ENCODE measurements around the gene CABCOCO1. TPM values are rescaled to one million over a fixed set of nuclear protein-coding genes. Genes with fewer than 3 reads are reported as not detected.

Gene CABCOCO1
- polyA plus RNA-seq, 1 experiment: 1.1 TPM

DNA sequence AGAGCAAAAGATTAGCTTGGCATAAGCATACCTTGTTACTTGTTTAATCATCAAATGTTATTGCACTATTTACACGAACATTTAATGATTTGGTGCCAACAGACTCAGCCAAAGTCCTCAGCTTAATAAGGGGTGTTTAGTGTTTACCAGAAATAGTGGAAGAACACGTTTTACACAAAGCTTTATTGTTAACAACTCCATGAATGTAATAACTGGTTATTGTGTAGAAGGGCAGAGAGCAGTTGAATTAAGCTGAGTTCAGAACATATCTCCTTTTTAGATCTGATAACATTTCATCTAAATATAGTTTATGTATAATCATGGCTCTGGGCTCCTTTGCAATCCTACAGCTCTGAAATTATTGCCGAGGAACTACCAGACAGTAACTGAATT is 99.1 kb downstream of the CABCOCO1 start:
- no peak for DNase-seq (ENCODE audit: low read depth, low spot score)
- POLR2A ChIA-PET: no interaction called here

GRCh38 chr10:61763778-61764177 is 101.0 kb downstream of the CABCOCO1 start:
- H3K27ac ChIP-seq (ENCODE audit: low read depth, low read length): no peak overlapping the region
- no peak for DNase-seq (ENCODE audit: low read depth, low spot score)
- POLR2A ChIA-PET: no interaction called here
- CTCF ChIA-PET: interaction anchor here (1.0 kb wide), 1 partner anchor 133 kb away, joined by 3 read pairs; no protein-coding TSS in a partner anchor
- TF ChIP-seq CTCF (IDR thresholded peaks at IDR 0.05; ENCODE audit: low read depth, low read length): no peak
- no peak overlapping the region for H3K4me3 ChIP-seq (ENCODE audit: low read depth, low read length)
- no peaks in the 10 kb centered on the region for H3K27me3 ChIP-seq (ENCODE audit: control insufficient read depth, insufficient read depth, low read length)
- H3K9me3 ChIP-seq (ENCODE audit: control insufficient read depth, insufficient read depth, low read length): no peaks in the 10 kb centered on the region

More for the DNA sequence above, 99.1 kb downstream of the CABCOCO1 start:
- Histone ChIP-seq H3K4me3 (ENCODE audit: low read depth, low read length) (no peak overlapping the region), H3K27ac (ENCODE audit: low read depth, low read length) (no peak overlapping the region), H3K27me3 (ENCODE audit: control insufficient read depth, insufficient read depth, low read length) (no peaks in the 10 kb centered on the region), H3K9me3 (ENCODE audit: control insufficient read depth, insufficient read depth, low read length) (no peaks in the 10 kb centered on the region)
- no peak for TF ChIP-seq CTCF (IDR thresholded peaks at IDR 0.05; ENCODE audit: low read depth, low read length)
- CTCF ChIA-PET: interaction anchor here (1.9 kb wide), 1 partner anchor 11 kb away, joined by 8 read pairs; no protein-coding TSS in a partner anchor

DNA sequence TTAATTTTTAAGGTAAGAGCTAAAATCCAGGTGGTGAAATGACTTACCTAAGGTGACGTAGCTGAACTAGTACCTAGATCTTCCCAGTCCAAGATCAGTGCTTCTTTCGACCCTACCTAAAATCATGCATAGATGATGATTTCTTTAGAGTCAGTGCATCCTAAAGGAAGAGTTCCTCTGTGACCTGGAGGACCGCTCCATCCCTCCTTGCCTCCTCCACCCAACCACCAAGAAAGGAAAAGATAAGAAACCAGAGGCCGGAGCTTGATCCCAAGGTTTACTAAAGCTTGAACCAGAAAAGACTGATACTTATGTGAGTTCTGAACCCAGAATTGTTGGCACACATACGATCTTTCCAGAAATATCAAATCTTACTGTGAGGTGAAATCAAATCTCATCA is 101.8 kb downstream of the CABCOCO1 start:
- ChIA-PET POLR2A (no interaction called here), CTCF (interaction anchor here (1.0 kb wide), 1 partner anchor 132 kb away, joined by 3 read pairs; no protein-coding TSS in a partner anchor)

DNA sequence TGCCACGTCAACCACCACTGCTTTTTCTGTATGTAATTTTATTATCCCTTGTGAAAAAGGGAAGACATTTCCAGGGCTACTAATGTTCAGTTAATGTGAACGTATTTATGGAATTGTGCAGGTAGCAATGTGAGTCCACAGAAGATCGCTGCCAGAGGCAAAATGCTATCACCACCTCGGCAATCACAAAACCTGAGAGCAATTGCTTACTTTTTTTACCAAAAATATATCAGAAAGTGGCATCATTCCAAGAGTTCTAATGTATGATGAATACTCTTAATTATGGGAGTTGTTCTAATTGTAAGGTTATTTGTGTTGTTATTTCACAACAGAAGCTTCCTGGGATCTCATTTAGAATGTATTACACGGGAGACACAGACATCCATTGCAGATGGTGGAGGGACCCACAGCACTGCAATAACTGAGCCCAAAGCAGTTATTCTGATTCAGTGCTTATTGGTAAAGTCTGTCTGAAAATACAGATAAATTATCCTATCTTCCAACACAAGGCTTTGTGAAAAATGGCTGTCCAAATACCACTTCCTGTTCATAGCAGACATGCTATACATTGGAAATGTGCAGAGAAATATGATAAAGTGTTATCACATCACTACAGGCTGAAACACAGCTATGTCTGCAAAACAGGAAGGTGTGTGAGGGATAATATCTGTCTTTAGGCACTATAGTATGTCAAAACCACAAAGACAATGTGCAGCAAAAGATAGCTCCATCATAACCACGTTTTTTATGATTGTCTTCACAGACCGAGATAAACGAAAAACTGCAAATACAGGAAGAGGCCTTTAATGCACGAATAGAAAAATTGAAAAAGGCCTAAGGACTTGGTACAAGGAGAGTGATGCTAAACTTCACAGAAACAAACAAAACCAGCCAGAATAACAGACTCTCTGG is 102.7 kb downstream of the CABCOCO1 start:
- H3K9me3 ChIP-seq (ENCODE audit: control insufficient read depth, insufficient read depth, low read length): no peaks in the 10 kb centered on the region
- POLR2A ChIA-PET: no interaction called here
- H3K4me3 ChIP-seq (ENCODE audit: low read depth, low read length): no peak overlapping the region
- DNase-seq (ENCODE audit: low read depth, low spot score): no peak
- TF ChIP-seq CTCF (IDR thresholded peaks at IDR 0.05; ENCODE audit: low read depth, low read length): no peak
- no peaks in the 10 kb centered on the region for H3K27me3 ChIP-seq (ENCODE audit: control insufficient read depth, insufficient read depth, low read length)
- CTCF ChIA-PET: no interaction called here
- no peak overlapping the region for H3K27ac ChIP-seq (ENCODE audit: low read depth, low read length)

More for the DNA sequence above, 101.8 kb downstream of the CABCOCO1 start:
- H3K4me3 ChIP-seq (ENCODE audit: low read depth, low read length): no peak overlapping the region
- no peak overlapping the region for H3K27ac ChIP-seq (ENCODE audit: low read depth, low read length)
- DNase-seq (ENCODE audit: low read depth, low spot score): no peak
- TF ChIP-seq CTCF (IDR thresholded peaks at IDR 0.05; ENCODE audit: low read depth, low read length): no peak
- no peaks in the 10 kb centered on the region for H3K9me3 ChIP-seq (ENCODE audit: control insufficient read depth, insufficient read depth, low read length)
- H3K27me3 ChIP-seq (ENCODE audit: control insufficient read depth, insufficient read depth, low read length): no peaks in the 10 kb centered on the region

GRCh38 chr10:61766927-61767326 is 104.2 kb downstream of the CABCOCO1 start:
- CTCF ChIA-PET: no interaction called here

More at GRCh38 chr10:61766927-61767326, 104.2 kb downstream of the CABCOCO1 start:
- H3K9me3 ChIP-seq (ENCODE audit: control insufficient read depth, insufficient read depth, low read length): no peaks in the 10 kb centered on the region
- POLR2A ChIA-PET: no interaction called here
- no peaks in the 10 kb centered on the region for H3K27me3 ChIP-seq (ENCODE audit: control insufficient read depth, insufficient read depth, low read length)
- no peak overlapping the region for H3K4me3 ChIP-seq (ENCODE audit: low read depth, low read length)
- DNase-seq (ENCODE audit: low read depth, low spot score): no peak
- no peak overlapping the region for H3K27ac ChIP-seq (ENCODE audit: low read depth, low read length)
- no peak for TF ChIP-seq CTCF (IDR thresholded peaks at IDR 0.05; ENCODE audit: low read depth, low read length)

Data from AG04450 (cell line).